HL-60 (cell line): Measurements from ENCODE around the gene TGFB3.

Experiments used
- POLR2AphosphoS5 ChIP-seq: IDR thresholded peaks from 2 replicates; pipeline ENCODE4 v1.6.1; 2012; ENCODE audit warnings: low read depth
- REST ChIP-seq: IDR thresholded peaks from 2 replicates; pipeline ENCODE4 v1.6.1; 2012; ENCODE audit warnings: low read depth; ENCODE audit not compliant: insufficient replicate concordance
- TF ChIP-seq, protein P1 (sequence below): IDR thresholded peaks from one replicate; pipeline ENCODE4 v1.5.1; 2011; ENCODE audit warnings: low read length, control low read depth, inconsistent platforms; ENCODE audit not compliant: insufficient read depth

- TF ChIP-seq, protein P1, sequence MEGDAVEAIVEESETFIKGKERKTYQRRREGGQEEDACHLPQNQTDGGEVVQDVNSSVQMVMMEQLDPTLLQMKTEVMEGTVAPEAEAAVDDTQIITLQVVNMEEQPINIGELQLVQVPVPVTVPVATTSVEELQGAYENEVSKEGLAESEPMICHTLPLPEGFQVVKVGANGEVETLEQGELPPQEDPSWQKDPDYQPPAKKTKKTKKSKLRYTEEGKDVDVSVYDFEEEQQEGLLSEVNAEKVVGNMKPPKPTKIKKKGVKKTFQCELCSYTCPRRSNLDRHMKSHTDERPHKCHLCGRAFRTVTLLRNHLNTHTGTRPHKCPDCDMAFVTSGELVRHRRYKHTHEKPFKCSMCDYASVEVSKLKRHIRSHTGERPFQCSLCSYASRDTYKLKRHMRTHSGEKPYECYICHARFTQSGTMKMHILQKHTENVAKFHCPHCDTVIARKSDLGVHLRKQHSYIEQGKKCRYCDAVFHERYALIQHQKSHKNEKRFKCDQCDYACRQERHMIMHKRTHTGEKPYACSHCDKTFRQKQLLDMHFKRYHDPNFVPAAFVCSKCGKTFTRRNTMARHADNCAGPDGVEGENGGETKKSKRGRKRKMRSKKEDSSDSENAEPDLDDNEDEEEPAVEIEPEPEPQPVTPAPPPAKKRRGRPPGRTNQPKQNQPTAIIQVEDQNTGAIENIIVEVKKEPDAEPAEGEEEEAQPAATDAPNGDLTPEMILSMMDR, result no peak
- TF ChIP-seq POLR2AphosphoS5 (no peak), REST (no peak)
These were observed 33.4 kb upstream of the TGFB3 start for GRCh38 chr14:76015191-76015590.
